Measurements from ENCODE around the gene RNU6-9.

Gene RNU6-9

DNA sequence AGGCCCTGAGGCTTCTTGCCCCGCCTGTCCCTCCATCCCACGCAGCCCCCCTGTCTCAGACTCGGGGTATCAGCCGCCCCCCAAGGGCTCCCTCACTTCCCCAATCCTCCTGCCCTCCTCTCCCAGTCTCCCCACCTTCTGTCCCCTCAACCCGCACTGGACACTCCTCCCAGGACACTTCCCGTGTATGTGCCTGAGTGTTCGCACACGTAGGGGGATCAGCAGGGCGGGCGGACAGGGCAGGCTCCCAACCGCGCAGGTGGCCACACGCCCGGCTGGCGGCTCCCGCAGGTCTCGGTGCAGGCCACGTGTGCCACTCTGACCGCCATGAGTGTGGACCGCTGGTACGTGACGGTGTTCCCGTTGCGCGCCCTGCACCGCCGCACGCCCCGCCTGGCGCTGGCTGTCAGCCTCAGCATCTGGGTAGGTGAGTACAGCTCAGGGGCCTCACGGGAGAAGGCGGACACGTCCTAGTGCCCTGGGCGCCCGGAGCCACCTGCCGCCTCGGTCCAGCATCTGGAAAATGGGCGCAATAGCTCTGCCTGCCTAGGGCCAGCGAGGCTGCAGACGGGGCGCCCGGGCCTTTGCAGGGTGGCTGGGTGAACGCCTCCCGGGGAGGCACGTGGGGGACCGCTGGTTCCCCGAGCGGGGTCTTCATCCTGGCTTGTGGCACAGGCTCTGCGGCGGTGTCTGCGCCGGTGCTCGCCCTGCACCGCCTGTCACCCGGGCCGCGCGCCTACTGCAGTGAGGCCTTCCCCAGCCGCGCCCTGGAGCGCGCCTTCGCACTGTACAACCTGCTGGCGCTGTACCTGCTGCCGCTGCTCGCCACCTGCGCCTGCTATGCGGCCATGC, 26.1 kb downstream of the RNU6-9 start:
- TF ChIP-seq, protein P1, sequence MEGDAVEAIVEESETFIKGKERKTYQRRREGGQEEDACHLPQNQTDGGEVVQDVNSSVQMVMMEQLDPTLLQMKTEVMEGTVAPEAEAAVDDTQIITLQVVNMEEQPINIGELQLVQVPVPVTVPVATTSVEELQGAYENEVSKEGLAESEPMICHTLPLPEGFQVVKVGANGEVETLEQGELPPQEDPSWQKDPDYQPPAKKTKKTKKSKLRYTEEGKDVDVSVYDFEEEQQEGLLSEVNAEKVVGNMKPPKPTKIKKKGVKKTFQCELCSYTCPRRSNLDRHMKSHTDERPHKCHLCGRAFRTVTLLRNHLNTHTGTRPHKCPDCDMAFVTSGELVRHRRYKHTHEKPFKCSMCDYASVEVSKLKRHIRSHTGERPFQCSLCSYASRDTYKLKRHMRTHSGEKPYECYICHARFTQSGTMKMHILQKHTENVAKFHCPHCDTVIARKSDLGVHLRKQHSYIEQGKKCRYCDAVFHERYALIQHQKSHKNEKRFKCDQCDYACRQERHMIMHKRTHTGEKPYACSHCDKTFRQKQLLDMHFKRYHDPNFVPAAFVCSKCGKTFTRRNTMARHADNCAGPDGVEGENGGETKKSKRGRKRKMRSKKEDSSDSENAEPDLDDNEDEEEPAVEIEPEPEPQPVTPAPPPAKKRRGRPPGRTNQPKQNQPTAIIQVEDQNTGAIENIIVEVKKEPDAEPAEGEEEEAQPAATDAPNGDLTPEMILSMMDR (IDR thresholded peaks at IDR 0.05) = no peak

DNA sequence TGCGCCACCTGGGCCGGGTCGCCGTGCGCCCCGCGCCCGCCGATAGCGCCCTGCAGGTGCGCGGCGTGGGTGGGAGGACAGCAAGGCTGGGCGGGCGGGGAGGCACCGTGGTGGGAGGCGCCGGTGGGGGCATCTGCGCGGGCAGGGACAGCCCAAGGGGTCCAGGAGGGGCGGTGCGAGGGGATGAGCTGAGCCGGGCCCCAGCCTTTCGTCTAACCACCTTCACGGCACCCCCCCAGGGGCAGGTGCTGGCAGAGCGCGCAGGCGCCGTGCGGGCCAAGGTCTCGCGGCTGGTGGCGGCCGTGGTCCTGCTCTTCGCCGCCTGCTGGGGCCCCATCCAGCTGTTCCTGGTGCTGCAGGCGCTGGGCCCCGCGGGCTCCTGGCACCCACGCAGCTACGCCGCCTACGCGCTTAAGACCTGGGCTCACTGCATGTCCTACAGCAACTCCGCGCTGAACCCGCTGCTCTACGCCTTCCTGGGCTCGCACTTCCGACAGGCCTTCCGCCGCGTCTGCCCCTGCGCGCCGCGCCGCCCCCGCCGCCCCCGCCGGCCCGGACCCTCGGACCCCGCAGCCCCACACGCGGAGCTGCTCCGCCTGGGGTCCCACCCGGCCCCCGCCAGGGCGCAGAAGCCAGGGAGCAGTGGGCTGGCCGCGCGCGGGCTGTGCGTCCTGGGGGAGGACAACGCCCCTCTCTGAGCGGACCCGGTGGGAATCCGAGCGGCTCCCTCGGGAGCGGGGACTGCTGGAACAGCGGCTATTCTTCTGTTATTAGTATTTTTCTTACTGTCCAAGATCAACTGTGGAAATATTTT, 27.0 kb downstream of the RNU6-9 start:
- TF ChIP-seq, protein P1 (IDR thresholded peaks at IDR 0.05) = no peak

DNA sequence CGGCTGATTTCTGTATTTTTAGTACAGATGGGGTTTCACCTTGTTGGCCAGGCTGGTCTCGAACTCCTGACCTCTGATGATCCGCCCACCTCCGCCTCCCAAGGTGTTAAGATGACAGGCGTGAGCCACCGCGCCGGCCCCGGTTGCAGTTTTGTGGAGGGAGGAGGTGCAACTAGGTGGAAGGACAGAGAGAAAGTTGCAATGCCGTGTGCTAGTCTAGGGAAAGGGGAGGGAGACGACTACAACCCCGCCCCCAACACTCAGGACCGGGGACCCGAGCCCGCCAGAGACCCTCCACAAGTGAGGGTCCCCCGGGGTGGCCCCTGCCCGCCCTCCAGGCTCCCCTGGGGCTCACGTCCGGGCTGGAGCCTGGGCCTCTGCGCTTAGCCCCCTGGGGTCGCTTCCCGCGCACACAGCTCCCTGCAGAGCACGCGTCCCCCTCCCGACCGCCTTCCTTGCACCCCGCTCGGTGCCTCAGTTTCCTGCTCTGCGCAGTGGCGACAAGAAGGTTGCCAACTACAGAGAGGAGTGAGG, 31.3 kb downstream of the RNU6-9 start:
- TF ChIP-seq, protein P1 (IDR thresholded peaks at IDR 0.05) = no peak

DNA sequence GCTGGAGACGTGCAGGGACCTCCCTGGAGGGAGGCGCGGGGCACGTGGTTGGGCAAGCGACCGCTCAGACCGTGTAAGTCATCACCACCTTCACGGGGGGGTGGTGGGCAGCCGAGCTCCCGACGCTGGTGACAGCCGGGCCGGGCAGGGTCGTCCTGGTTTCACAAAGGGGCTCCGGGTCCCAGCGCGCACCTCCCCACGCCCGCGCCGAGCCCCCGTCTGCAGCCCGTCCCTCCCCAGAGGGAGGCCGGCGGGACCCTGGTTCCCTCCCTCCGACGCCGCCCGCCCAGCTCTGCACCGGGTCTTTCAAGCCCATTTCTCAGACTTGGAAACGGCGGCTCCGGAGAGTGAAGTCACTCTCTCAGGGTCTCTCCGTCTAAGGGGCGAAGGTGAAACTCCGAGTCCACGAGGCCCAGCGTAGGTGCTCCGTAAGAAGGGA, 31.8 kb downstream of the RNU6-9 start:
- TF ChIP-seq, protein P1 (IDR thresholded peaks at IDR 0.05) = no peak

DNA sequence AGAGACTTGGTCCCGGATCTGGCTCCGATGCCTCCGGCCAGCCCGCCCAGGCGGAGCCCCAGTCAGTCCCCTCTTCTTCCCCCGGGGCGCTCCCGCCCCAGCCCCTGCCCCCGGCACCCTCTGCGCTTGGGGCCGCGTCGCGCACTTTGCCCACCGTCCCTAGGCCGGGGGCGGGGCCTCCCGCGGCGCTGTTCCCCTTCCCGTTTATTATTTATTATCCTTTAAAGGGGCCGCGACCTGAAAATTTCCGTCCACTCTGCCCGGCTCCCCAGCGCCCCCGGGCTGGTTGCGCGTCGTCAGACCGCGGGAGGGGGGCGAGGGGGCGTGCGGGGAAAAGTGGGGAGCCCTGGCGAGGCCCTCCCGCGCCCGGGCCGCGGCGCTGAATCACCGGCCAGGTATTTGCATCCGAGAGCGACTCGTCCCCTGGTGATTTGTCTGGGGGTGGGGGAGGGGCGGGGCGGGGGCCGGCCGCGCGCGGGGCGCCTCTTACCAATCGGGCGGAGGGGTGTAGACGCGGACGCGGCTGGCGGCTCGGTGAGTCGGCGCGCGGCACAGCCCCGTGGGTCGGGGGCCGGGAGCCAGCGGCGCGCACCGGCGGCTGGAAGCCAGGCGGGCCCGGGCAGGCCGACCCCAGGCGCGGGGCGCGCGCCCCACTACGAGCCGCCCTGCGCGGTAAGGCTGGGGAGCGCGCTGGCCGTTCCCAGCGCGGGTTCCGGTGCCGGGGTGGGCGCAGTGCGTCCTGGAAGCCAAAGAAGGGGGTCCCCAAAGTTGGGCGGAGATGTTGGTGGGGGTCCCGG, 32.4 kb downstream of the RNU6-9 start, which contains the start of gene ARID3A:
Gene ARID3A, plus strand, starts transcription at position 510 of the 797 bp plus-strand sequence. CDS start 3,494 bp downstream, outside the sequence.
- TF ChIP-seq, protein P1 (IDR thresholded peaks at IDR 0.05) = no peak

DNA sequence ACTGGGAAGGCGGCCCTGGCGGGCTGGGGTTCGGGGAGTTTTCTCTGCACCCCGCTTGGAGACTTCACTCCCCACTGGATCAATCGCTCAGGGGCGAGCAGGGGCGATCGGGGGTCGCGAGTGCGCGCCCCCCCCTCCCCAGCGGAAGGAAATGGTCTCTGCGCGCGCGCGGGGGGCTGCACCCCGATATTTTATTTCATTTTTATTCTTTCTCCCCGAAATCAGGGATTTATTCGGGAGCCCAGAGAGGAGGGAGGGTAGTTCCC, 33.0 kb downstream of the RNU6-9 start:
- TF ChIP-seq, protein P1 (IDR thresholded peaks at IDR 0.05) = no peak

Measured in LNCAP (cell line).